ENCODE data around the gene ADAMTS12.

DNA sequence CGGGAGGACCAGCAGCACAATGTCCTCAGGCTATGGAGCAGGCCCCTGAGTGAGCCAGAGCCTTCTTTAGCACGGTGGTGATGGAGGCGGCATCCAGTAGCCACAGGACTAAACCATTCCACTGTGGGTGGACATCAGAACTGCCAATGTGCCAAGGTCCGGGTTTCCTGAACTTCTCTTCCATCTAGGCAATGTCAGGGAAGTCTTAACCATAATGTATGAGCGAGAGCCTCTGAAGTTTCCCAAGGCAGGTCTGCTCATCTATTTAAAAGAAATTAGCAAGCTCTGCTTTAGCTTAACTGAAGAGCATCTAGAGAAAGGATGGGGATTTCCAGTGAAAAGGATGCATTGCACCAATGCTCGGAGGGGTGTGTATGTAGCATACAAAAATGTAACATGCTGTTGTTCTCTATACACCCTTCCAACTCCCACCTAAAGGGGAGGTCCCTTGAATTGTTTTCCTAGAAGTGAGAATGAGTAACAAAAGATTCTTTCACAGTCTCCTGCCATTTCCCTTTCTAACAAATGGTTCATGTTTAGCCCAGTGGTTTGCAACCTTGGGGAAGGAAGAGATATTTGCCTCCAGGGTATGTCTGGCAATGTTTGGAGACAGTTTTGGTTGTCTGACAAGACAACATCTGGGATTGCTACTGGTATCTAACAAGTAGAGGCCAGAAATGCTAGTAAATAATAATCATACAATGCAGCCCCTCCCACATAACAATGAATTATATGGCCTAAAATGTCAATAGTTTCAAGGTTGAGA lies 38.3 kb upstream of the ADAMTS12 start:
- TF ChIP-seq, protein P1, sequence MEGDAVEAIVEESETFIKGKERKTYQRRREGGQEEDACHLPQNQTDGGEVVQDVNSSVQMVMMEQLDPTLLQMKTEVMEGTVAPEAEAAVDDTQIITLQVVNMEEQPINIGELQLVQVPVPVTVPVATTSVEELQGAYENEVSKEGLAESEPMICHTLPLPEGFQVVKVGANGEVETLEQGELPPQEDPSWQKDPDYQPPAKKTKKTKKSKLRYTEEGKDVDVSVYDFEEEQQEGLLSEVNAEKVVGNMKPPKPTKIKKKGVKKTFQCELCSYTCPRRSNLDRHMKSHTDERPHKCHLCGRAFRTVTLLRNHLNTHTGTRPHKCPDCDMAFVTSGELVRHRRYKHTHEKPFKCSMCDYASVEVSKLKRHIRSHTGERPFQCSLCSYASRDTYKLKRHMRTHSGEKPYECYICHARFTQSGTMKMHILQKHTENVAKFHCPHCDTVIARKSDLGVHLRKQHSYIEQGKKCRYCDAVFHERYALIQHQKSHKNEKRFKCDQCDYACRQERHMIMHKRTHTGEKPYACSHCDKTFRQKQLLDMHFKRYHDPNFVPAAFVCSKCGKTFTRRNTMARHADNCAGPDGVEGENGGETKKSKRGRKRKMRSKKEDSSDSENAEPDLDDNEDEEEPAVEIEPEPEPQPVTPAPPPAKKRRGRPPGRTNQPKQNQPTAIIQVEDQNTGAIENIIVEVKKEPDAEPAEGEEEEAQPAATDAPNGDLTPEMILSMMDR (IDR thresholded peaks at IDR 0.05; ENCODE audit: control extremely low read depth in 1 of 3, insufficient read depth in 1 of 3, low read depth in 1 of 3, low read length in 3 of 3), result no peak
- TF ChIP-seq JUND (IDR thresholded peaks at IDR 0.05; ENCODE audit: low read length), result no peak
- no peak for TF ChIP-seq RNF2 (IDR thresholded peaks at IDR 0.05; ENCODE audit: borderline replicate concordance, low read depth, low read length, missing control alignments, poor library complexity, severe bottlenecking)
- TF ChIP-seq EP300 (IDR thresholded peaks at IDR 0.05; ENCODE audit: borderline replicate concordance in 1 of 2, low read depth in 2 of 2, low read length in 2 of 2), result no peak
- TF ChIP-seq RBBP5 (IDR thresholded peaks at IDR 0.05; ENCODE audit: borderline replicate concordance, low read depth, low read length), result no peak
- TF ChIP-seq SRF (IDR thresholded peaks at IDR 0.05; ENCODE audit: low read depth, low read length), result no peak
- TF ChIP-seq KDM1A (IDR thresholded peaks at IDR 0.05; ENCODE audit: borderline replicate concordance, low read length), result no peak
- TF ChIP-seq CHD2 (IDR thresholded peaks at IDR 0.05; ENCODE audit: low read length), result no peak
- no peak for TF ChIP-seq POLR2AphosphoS5 (IDR thresholded peaks at IDR 0.05; ENCODE audit: low read depth, low read length)
- TF ChIP-seq NRF1 (IDR thresholded peaks at IDR 0.05; ENCODE audit: low read depth, low read length), result no peak

Measured in H1 (cell line).